Stimulated activated CD8-positive, alpha-beta memory T cell treated with anti-CD3 and anti-CD28 coated beads, Interleukin-12 subunit alpha, Interleukin-12 subunit beta, amount 100 ng/mL, for 24 hours (primary cell): ENCODE results near the gene PAK1.
A peak's percentile ranks its signal among the peaks of the same experiment; 100 is the strongest.

Source experiments
- DNase-seq: peaks from one replicate; pipeline ENCODE4 v3.0.0-alpha.2; 2020; ENCODE audit errors: extremely low read depth

The PAK1 gene

DNA sequence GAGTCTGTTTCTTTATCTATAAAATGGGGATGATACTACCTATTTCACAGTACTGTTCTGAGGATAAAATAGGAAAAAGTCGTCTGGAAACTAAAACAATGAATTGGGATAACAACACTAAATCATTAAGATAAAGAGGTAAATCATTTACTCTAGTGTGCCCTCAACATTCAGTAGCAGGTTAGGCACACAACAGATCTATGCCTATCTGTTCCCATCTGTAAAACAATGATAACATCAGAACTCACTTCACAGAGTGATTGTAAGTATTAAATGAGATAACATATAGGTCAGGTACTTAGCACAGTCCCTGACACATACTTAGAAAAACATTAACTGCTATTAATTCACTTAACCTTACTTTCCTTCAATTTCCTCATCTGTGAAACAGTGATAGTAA lies 36.9 kb downstream of the PAK1 start:
- no peak for DNase-seq

DNA sequence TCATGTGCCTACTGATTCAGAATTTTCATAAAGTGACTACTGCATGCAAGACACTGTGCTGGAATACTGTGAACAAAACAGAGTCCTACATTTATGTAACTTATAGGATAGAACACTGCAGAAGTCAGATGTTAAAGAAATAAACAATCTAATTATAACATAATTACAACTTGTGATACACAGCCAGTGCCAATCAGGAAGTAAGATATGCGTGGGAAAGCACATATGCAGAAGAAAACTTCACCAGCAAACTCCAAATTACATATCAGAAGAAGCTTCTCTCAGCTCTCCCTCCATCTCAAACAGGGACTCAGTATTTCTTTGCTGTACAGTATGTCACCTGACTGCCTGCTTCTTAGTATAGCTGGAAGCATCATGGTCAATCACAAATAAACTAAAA lies 37.4 kb downstream of the PAK1 start:
- DNase-seq = no peak

DNA sequence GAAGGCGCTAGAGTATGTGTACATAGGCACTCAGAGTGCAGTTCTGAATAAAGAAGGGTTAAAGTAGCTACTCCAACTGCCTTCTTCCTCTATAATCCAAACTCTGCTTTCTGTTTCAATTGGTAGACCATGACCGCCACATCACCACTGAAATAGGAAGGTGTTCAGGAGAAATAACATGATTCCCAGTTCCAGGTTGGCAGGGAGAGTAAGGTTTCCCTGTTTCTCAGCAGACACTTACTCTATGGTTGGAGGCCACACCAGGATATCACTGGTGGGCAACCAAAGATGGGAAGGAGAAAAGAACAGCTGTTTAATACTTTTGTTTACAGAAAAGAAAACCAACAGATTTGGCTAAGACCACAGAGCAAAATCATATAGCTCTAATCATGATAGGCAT lies 37.9 kb downstream of the PAK1 start:
- DNase-seq = no peak

DNA sequence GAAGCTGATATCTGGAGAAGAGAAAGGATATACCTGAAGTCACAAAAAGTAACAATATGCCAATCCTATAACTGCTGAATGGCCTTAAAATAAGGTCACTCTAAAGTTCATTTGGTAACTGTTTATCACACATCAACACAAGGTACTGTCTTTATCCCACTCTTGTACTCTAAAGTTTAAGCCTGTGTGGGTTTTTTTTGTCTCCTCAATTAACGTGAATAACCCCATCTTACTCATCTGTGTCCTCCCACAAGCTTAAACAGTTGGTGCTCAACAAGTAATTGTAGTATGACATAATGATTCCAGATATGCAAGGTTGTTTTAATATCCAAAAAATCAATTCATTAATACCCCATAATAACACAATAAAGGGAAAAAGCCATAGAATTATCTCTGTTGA lies 42.1 kb downstream of the PAK1 start:
- DNase-seq = no peak

GRCh38 chr11:77428598-77428997 lies 45.3 kb downstream of the PAK1 start:
- DNase-seq = no peak

- DNase-seq = no peak
Measured at GRCh38 chr11:77425346-77425745, 48.5 kb downstream of the PAK1 start.

DNA sequence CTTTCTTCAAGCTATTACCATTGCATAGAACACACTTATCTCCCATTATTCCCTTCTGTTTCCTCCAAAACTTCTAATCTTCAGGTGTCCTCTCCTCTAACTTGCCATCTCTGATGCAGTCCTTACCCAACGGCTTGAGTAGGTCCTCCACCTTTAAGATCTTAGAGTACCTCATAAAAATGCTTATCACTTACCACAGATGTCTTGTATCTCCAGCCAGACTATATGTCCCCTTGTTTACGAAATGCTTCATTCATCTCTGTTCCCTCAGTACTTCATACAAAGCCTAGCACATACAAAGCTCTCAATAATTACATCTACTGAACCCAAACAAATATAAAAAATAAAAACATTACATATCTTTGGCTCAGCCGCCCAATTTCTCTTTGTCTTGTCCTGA lies 49.2 kb downstream of the PAK1 start:
- no peak for DNase-seq

DNA sequence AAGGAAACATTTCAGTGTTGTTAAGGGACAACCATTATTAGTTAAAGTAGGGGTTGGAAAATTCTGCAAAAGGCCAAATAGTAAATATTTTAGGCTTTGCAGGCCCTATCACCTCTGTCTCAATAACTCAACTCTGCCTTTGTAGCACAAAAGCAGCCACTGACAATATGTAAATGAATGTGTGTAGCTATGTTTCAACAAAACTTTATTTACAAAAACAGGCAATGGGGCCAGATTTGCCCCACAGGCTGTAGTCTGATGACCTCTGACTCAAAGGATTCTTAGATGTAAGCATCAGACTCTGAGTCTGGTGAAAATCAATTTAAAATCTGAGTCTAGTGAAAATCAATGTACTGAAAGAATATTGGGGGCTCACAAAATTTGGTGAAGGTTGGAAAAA lies 50.3 kb downstream of the PAK1 start:
- no peak for DNase-seq

- DNase-seq = no peak
Measured at GRCh38 chr11:77422687-77423086, 51.2 kb downstream of the PAK1 start.

DNA sequence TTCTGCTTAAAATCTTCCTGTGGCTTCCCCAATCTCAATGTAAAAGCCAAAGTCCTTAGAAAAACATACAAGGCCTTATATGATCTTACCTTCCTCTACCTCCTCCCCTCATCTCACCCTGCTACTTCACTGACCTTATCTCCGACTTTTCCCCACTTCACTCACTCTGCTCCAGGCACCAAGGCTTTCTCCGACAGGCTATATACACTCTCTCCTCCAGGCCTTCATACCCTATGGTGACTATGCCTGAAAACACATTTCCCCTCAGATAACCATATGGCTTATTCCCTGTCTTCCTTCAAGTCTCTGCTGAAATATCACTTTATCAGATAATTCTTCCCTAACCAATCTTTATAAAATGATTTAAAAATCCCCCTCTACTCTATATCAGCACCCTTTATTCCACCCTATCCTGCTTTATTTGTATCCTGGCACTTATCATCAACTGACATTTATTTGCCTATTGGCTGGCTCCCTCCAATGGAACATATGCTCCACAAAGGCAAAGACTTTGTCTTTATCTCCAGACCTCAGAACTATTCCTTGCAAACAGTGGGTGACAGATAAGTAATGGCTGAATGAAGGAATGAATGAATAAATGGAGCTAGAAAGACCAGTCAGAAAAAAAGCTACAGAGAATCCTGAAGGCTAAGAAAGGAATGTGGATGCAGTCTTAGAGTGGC lies 52.7 kb downstream of the PAK1 start:
- no peak for DNase-seq

DNA sequence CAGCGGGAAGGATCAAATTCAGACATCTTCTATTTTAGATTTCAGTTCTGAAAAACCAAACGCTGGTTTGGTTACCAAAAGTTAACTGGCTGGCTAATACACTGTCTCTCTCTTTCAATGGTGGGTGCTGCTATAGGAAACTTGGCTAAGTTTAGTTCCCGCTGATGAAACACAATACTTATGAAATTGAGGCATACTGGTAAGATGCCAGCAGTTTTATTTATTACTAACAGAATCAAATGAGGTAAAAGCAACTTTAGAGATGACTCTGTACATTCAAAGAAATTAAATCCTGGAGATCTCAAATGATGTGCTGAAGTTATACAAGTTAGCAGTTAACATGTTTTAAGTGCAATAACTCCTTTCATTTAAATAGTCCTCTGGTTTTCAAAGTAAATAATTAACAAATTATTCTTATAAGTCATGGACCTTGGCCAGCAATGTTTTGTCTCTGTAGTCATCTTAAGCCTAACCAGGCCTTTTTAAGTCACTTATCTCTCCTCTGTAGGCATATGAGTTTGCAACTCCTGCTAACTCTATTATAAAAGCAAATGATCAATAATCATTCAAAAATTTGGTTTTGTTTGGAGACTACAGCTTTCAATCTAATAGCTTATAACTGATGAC lies 54.8 kb downstream of the PAK1 start:
- DNase-seq = no peak

- no peak for DNase-seq
Measured at GRCh38 chr11:77418155-77418970, 55.5 kb downstream of the PAK1 start.

DNA sequence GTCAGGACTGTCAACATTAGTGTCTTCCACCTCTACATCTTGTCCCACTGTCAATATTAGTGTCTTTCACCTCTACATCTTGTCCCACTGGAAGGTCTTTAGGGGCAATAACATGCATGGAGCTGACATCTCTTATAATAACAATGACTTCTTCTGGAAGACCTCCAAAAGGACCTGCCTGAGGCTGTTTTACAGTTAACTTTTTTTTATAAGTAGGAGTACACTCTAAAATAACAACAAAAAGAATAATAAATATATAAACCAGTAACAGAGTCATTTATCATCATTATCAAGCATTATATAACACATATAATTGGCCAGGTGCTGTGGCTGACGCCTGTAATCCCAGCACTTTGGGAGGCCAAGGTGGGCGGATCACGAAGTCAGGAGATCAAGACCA lies 57.5 kb downstream of the PAK1 start:
- DNase-seq = no peak

DNA sequence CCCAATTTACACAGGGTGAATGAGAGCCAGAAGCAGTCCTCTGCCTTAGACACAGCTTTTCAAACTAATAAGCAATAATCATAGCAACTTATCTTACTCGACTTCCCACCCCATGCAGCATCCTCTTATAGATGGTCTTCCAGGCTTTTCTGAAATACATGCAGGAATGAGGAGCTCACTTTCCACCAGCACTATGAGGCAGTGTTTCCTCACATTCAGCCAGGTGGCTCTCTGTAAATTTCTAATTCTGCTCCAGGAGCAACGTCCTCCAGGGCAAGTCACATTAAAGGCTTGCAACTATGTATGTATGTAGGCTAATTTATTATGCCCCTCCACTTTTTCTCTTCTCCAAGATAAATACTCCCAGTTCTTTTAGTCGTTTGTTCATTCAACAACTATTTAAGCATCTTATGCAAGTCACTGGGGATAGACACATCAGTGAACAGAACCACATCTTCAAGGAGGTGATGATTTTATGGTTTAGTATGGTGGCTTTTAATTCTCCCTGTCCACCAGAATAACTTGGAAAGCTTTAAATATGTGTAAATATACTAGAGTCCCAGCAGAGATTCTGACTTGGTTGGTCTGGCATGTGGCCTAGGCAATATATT lies 59.9 kb downstream of the PAK1 start:
- DNase-seq = no peak

- no peak for DNase-seq
Measured at GRCh38 chr11:77412814-77413213, 61.1 kb downstream of the PAK1 start.

DNA sequence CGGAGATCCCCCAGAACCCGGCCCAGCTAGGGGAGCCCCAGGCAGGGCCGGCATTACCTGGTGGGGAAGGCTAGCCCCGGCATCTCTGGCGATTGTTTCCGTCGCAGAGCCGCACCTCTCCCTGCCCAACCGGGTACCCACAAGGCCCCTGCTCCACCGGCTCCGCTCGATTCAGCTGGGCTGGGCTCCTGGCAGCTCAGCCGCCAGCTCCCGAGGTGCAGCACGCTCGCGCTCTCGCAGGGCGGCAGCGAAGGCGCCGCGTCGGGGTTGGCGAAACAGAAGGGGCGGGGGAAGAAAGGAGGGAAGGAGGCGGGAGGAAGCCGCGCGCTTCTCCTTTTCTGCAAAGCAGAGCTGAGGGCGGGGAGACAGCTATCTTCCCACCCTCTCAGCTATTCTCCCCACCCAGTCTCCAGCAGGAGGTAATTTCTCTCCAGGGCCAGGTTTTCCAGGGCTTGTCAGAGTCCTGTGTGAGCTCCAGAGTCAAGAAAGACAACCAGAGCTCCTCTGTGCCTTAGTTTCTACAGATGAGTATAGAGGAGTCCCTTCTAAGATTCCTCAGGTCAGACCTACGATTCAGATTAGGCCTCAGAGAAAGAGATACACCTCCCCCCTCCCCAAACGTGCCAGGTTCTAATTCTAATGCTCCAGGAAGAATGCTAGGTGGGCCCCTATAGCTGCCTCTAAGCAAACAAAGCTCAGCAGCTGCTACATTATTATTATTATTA lies 62.0 kb downstream of the PAK1 start:
- peak; percentile 46 for DNase-seq

- DNase-seq = peak; percentile 1
Measured at GRCh38 chr11:77411137-77411707, 62.7 kb downstream of the PAK1 start.

GRCh38 chr11:77410076-77410827 lies 63.6 kb downstream of the PAK1 start:
- no peak for DNase-seq

- DNase-seq = no peak
Measured at GRCh38 chr11:77409046-77409445, 64.8 kb downstream of the PAK1 start.

DNA sequence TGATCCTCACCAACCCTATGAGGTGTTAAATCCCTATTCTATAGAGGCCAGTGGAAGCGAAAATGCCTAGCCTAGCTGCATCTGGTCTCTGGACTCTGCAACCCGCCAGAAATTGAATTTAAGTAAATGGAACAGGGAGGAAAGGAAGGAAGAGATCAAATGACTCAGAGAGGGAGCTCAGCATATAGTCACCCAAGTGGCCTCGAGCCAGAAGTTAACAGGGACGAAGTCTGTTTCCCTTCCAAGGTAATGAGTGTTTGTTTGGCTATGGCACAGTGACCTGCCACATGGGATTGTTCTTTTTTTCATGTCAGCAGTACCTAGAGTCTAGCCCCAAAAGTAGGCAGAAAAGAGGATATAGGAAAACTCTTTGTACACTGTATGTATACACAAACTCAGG lies 66.3 kb downstream of the PAK1 start:
- DNase-seq = no peak

DNA sequence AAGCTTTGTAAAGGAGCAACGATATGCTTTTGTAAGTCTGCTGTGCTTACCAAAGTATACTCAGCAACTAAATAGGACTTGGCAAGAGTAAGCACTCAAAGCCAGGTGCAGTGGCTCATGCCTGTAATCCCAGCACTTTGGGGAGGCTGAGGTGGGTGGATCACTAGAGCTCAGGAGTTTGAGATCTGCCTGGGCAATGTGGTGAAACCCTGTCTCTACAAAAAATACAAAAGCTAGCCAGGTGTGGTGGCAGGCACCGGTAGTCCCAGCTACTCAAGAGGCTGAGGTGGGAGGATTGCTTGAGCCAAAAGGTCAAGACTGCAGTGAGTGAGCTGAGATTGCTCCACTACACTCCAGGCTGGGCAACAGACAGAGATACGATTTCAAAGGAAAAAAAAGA lies 67.5 kb downstream of the PAK1 start:
- no peak for DNase-seq
